GM12878 (cell line): Measurements from ENCODE around the gene TAS2R10.

Experiments used
- BCL11A ChIP-seq: IDR thresholded peaks from 2 replicates; pipeline ENCODE4 v1.6.1; 2011; ENCODE audit warnings: low read depth, low read length
- JUNB ChIP-seq: IDR thresholded peaks from 2 replicates; pipeline ENCODE4 v1.6.1; 2016; ENCODE audit warnings: antibody characterized with exemption, mild to moderate bottlenecking
- POLR2AphosphoS5 ChIP-seq: IDR thresholded peaks from 2 replicates; pipeline ENCODE4 v1.6.1; 2011; ENCODE audit warnings: mild to moderate bottlenecking, low read length, inconsistent platforms
- YY1 ChIP-seq: IDR thresholded peaks from 2 replicates; pipeline ENCODE4 v1.6.1; 2011; ENCODE audit warnings: low read depth, mild to moderate bottlenecking, low read length
- TF ChIP-seq, protein P1 (sequence below), 3 experiments: IDR thresholded peaks in 2 of 3; conservative IDR thresholded peaks in 1 of 3; 2 replicates each; pipeline ENCODE4 v1.5.1; 2011; ENCODE audit warnings: low read depth in 3 of 3, low read length in 3 of 3, mild to moderate bottlenecking in 3 of 3, control low read depth in 2 of 3, moderate library complexity in 2 of 3, inconsistent platforms in 1 of 3, mixed read lengths in 1 of 3; ENCODE audit not compliant: control insufficient read depth in 2 of 3, insufficient read depth in 1 of 3; ENCODE audit errors: extremely low read depth in 1 of 3

DNA sequence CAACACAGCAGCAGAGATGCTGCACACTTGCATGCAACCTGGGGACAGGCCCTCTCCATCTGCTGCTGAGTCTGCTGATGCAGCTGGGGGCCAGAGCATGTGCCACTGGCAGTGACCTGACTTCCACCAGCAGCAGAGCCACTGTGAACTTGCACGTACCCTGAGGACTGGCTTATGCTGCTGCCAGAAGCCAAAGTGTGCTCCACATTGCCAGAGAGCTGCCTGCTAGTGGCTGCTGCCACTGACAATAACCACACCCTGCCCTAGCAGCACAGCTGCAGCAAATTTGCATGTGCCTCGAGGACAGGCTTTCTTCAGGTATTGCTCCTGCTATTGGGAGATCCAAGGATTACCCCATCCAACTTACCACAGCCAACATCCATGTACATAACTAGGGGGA is 27.6 kb upstream of the TAS2R10 start:
- TF ChIP-seq JUNB (no peak), BCL11A (no peak), YY1 (no peak), POLR2AphosphoS5 (no peak)
- TF ChIP-seq, protein P1, sequence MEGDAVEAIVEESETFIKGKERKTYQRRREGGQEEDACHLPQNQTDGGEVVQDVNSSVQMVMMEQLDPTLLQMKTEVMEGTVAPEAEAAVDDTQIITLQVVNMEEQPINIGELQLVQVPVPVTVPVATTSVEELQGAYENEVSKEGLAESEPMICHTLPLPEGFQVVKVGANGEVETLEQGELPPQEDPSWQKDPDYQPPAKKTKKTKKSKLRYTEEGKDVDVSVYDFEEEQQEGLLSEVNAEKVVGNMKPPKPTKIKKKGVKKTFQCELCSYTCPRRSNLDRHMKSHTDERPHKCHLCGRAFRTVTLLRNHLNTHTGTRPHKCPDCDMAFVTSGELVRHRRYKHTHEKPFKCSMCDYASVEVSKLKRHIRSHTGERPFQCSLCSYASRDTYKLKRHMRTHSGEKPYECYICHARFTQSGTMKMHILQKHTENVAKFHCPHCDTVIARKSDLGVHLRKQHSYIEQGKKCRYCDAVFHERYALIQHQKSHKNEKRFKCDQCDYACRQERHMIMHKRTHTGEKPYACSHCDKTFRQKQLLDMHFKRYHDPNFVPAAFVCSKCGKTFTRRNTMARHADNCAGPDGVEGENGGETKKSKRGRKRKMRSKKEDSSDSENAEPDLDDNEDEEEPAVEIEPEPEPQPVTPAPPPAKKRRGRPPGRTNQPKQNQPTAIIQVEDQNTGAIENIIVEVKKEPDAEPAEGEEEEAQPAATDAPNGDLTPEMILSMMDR (IDR thresholded peaks at IDR 0.05 in 2 of 3, conservative IDR thresholded peaks at IDR 0.05 in 1 of 3; ENCODE audit: control insufficient read depth in 2 of 3, extremely low read depth in 1 of 3, insufficient read depth in 1 of 3, low read depth in 3 of 3, low read length in 3 of 3) = no peak
